Right ventricle myocardium inferior (tissue), 1 donor: ENCODE results near the gene C1QA. TPM values are rescaled to one million over a fixed set of nuclear protein-coding genes. Genes with fewer than 3 reads are reported as not detected.

Experiments used
- ATAC-seq: fragments of 200-7000 bp; cut with Tn5 transposase; one replicate; pipeline ENCODE4 v1.9.1; 2020; ENCODE audit warnings: mild to moderate bottlenecking, moderate library complexity
- DNase-seq: peaks from one replicate; pipeline ENCODE4 v3.0.0; 2021; ENCODE audit errors: missing footprints
- intact Hi-C: fragments of 100-400 bp; cut with DNase I; formaldehyde crosslinking; loops from one replicate; pipeline ENCODE4 v1.11.0; 2022
- total RNA-seq: library from RNA; stranded (reverse); fragmentation: NEBNext Ultra II Directional; extraction: Animal tissue kit (Norgen Biotek cat#: 25700); gene quantifications from one replicate; pipeline ENCODE4 v1.2.1, GENCODE V29; 2021
- donor health status: DM: no; HTN: yes; CAD: no; lungs with severe emphysema.

C1QA gene
- total RNA-seq, 1 donor from 2014 or later: 124 TPM

DNA sequence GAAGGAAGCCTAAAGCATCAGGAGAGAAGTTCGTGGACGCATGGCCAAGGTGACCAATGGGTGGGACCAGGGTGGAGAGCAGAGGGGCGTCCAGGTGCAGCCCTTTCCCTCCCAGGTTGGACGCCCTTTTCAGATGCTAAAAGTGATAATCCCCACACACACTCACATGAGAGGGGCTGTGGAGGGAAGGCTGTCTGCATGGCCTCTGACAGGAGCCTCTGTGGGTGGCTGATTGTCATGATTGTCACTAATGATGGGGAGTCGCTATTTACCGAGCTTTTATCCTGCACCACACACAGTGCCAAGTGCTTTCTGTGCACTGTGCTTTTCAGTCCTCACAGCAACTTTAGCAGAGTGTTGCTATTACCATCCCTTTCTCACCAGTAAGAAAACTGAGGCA is 27.1 kb upstream of the C1QA start:
- intact Hi-C loops: no loop called here
- ATAC-seq: no peak
- no peak for DNase-seq

- DNase-seq: no peak
- intact Hi-C loops: no loop called here
- no peak for ATAC-seq
These were observed 24.9 kb upstream of the C1QA start for GRCh38 chr1:22611530-22611947.

- intact Hi-C loops: no loop called here
- DNase-seq (no peak), ATAC-seq (no peak)
These were observed 23.5 kb upstream of the C1QA start for GRCh38 chr1:22612671-22613571.

GRCh38 chr1:22613572-22613918 is 22.9 kb upstream of the C1QA start:
- ATAC-seq (no peak), DNase-seq (peak; percentile 13)
- intact Hi-C loops: no loop called here

DNA sequence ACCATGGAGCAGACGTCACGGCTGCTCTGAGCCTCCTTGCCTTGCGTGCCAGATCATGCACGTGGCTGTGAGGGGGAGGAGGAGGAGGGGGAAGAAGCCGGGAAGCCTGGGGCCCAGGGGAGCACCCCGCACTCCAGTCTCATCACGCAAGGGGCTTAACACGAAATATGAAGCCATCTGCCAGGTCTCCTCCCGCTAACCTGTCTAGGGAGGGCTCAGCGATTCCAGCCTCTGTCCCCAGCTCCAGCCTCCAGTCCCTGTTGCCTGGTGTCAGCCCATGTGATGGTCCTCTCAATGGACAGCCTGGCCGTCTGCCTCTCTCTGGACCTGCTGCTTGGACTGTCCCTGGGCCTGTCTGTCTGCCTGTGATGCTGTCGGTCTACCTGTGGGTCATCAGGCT is 22.5 kb upstream of the C1QA start:
- ATAC-seq: no peak
- DNase-seq: peak; percentile 34
- intact Hi-C loops: no loop called here

- DNase-seq: no peak
- ATAC-seq: no peak
- intact Hi-C loops: no loop called here
These were observed 20.5 kb upstream of the C1QA start for GRCh38 chr1:22615886-22616285.

GRCh38 chr1:22616571-22616970 is 19.9 kb upstream of the C1QA start:
- ATAC-seq (no peak), DNase-seq (no peak)
- intact Hi-C loops: no loop called here

DNA sequence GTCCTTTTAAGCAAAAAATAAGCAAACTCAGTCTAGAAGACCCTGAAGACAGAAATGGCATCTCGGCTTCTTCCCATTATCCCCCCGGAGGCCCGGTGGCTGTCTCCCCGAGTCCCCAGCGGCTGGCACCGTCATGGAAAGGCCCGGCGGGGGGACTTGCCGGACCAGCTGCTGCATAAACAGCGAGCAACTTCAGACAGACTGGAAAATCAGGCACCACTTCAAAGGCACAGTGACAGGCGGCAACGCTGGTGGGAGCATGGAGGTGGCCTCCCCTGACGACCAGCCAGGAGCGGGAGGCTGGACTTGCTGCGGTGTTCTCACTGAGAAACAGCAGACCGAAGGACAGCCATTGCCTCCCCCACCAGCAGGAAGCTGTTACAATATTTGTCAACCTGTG is 18.4 kb upstream of the C1QA start:
- ATAC-seq (no peak), DNase-seq (no peak)
- intact Hi-C loops: no loop called here

DNA sequence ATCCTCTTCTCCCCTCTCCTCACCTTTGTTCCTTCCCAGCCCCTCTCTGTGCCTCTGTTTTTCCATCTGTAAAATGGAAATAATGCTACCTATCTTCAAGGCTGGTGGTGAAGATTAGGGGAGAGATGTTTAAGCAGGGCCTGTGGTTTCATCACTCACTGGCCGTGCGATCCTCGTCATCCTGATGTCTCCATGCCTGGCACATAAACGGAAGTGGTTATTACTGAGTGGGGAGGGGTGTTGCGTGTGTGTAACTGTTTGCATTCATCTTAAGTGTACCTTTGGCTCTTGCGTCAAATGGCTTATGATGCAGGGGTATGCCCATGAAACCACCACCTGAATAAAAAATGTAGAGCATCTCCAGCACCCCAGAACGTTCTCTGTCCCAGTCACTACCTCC is 17.2 kb upstream of the C1QA start:
- ATAC-seq (no peak), DNase-seq (no peak)
- intact Hi-C loops: no loop called here

DNA sequence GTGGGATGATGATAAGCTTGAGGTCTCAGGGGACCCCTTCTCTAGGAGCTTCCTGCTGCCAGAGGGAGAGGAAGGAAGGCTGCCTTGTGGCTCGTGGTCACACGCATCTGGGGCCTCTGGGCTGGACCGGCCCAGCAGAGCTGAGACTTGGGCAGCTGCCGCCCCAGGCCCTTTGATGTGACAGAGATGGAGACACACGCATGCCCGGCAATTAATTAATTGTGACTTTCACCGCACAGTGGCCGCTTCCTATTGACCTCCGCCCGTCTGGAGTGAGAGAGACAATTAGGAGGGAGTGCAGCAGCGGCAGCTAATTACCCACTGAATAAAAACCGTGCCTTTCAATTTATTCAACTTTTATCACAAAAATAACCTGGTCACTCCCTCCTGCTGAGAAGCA is 16.6 kb upstream of the C1QA start:
- no peak for DNase-seq
- intact Hi-C loops: no loop called here

DNA sequence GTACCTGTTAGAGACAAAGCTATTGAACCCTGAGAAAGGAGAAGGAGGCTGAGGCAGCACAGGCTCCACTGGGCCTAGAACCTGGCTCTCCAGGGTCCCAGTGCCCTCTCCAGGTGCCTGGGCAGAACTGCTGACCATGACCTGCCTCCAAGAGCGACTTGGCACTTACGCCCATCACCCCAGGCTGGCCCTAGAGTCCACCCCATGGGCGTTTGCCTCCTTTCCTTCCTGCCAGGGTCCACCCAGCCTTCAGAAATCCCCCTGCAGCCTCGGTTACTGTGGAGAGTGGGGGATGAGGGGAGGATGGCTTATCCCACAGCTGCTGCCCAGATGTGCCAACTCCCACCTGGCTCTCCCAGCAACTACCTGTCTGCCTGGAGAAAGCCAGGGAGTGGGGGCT is 14.7 kb upstream of the C1QA start:
- intact Hi-C loops: no loop called here
- ATAC-seq (no peak), DNase-seq (no peak)

More for the DNA sequence above, 16.6 kb upstream of the C1QA start:
- ATAC-seq: no peak

DNA sequence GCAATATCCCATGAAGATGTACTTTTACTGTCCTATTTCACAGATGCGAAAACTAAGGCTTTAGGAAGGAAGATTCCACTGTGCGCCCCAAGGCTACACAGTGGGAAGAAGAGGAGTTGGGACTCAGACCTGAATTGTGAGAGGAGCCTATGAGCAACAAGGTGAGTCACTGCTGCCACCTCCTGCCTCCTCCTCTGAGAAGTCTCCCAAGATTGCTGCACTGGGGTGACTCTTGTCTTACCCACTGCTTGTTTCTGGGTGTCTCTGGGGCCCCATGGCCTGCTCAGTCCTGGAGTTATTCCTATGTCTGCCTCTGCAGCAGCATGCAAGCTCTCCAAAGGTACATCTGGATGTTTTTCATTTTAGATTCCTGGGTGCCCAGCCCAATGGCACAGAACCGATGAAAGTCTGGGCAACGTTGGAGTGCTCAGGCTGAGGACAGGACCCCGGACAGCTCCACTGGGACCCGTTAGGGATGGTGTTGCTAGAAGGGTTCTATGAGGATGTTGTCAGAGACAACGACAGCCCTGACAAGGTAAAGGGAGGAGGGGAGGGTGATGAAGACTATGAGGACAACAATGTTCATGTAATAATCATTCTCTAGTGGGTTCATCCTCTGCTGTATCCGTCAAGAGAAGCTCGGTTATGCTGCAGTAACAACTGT is 11.0 kb upstream of the C1QA start:
- intact Hi-C loops: no loop called here
- DNase-seq (no peak), ATAC-seq (no peak)

GRCh38 chr1:22626237-22627157 is 9.9 kb upstream of the C1QA start:
- intact Hi-C loops: no loop called here

DNA sequence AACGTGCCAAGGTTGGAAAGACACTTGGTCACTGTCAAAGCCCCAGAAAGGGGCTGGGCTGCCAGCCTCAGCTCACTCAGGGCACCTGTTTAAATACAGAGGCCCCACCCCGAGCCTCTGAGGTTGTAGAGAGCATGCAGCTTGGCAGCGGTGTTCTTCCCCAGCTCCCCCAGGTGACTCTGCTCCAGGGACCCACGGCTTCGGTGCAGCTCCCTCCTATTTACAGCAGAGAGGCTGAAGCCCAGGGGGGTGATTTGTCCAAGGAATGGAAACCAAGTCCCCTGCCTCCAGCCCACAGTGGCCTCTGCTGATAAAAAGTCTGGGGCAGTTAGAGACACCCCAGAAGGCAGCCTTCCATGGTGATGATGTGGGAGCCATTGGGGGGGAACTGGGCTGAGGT is 9.1 kb upstream of the C1QA start:
- DNase-seq (no peak), ATAC-seq (no peak)
- intact Hi-C loops: no loop called here

More at GRCh38 chr1:22626237-22627157, 9.9 kb upstream of the C1QA start:
- no peak for DNase-seq
- ATAC-seq: no peak

GRCh38 chr1:22628698-22629444 is 7.6 kb upstream of the C1QA start:
- intact Hi-C loops: no loop called here
- DNase-seq: no peak

GRCh38 chr1:22629886-22630285 is 6.5 kb upstream of the C1QA start:
- ATAC-seq (no peak), DNase-seq (no peak)
- intact Hi-C loops: no loop called here

More at GRCh38 chr1:22628698-22629444, 7.6 kb upstream of the C1QA start:
- no peak for ATAC-seq

- ATAC-seq (no peak), DNase-seq (no peak)
- intact Hi-C loops: no loop called here
These were observed 2.5 kb upstream of the C1QA start for GRCh38 chr1:22633697-22634463.

- intact Hi-C loops: no loop called here
- ATAC-seq (peak; percentile 48), DNase-seq (no peak)
These were observed 992 bp upstream of the C1QA start for GRCh38 chr1:22635436-22635835.
